OCI-LY7 (cell line): ENCODE measurements around the gene HSPBAP1.

ENCODE experiments used
- CTCF ChIP-seq: fragments of 200-600 bp; sonication (generic); conservative IDR thresholded peaks from 2 replicates; pipeline ENCODE4 v1.5.1; 2014; ENCODE audit warnings: mild to moderate bottlenecking, antibody characterized with exemption, low read length, moderate library complexity, mixed read lengths
- EZH2phosphoT487 ChIP-seq: fragments of 200-600 bp; sonication (generic); IDR thresholded peaks from 2 replicates; pipeline ENCODE4 v1.6.1; 2018; ENCODE audit warnings: low read depth, borderline replicate concordance, mild to moderate bottlenecking, mixed run types, antibody characterized with exemption, low read length, moderate library complexity, mixed read lengths

GRCh38 chr3:122786066-122786465 is 7.6 kb downstream of the HSPBAP1 start:
- TF ChIP-seq CTCF (no peak), EZH2phosphoT487 (no peak)
